Tibial nerve (tissue), 3 donors: ENCODE measurements around the gene DOLPP1.

Experiments used
- CTCF ChIP-seq, 5 experiments: fragments of 200-600 bp in 3 of 5; fragments of 450-650 bp in 2 of 5; sonication (generic) in 3 of 5; IDR thresholded peaks; one replicate each; pipeline ENCODE4 v1.5.1; 2016 to 2019; ENCODE audit warnings: antibody characterized with exemption in 5 of 5, mild to moderate bottlenecking in 3 of 5, moderate library complexity in 2 of 5
- POLR2A ChIP-seq, 2 donors: fragments of 450-650 bp; IDR thresholded peaks; one replicate each; pipeline ENCODE4 v1.6.1; 2017; ENCODE audit warnings: antibody characterized with exemption in 2 of 2, mild to moderate bottlenecking in 2 of 2, moderate library complexity in 2 of 2

GRCh38 chr9:129126749-129127618 is 46.1 kb downstream of the DOLPP1 start:
- no peak for TF ChIP-seq POLR2A (IDR thresholded peaks at IDR 0.05)
- no peak for TF ChIP-seq CTCF (IDR thresholded peaks at IDR 0.05)
